ENCODE data around the gene ASL.
"Not testable (repeated sequence)": the region's sequence is repeated elsewhere in the genome, so short reads cannot be mapped to it uniquely, and the experiment has no call there.

DNA sequence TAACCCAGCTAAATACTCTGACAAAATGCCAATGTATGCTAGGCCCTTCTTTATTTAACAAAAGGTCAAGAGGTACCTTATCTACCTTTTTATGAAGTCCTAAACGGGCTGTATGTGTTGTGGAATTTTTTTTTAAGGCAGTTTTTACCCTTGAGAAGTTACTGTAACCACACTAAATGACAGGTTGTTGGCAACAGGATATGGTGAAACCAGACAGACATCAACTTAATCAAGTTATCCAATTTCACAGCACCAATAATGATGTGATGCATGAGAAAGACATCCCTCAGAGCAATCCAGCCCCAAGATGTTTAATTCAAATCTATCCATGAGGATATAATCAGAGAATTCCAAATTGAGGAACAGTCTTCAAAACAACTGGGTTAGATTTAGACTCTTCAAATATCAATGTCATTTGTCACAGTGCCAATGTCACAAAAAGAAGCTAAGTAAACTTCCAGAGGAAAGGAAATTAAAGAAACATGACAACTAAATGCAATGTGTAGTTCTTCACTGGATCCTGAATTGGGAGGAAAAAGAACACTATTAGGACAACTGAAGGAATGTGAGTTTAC lies 41.1 kb upstream of the ASL start:
- not testable (repeated sequence) for TF ChIP-seq EZH2 (IDR thresholded peaks at IDR 0.05; ENCODE audit: insufficient read depth, poor library complexity, severe bottlenecking); EZH2phosphoT487 (IDR thresholded peaks at IDR 0.05; ENCODE audit: insufficient read depth, low read depth)

All from GM23248 (cell line).